Keratinocyte (primary cell): ENCODE results near the gene CDC34.
A peak's percentile ranks its signal among the peaks of the same experiment; 100 is the strongest.

Source experiments
- EZH2 ChIP-seq: IDR thresholded peaks from one replicate; pipeline ENCODE4 v1.6.1; 2012; ENCODE audit warnings: inconsistent platforms, mild to moderate bottlenecking, low read length, moderate library complexity
- TF ChIP-seq, protein P1 (sequence below), 3 experiments: IDR thresholded peaks in 1 of 3; conservative IDR thresholded peaks in 1 of 3; optimal IDR thresholded peaks in 1 of 3; 2 replicates in 2 of 3; 3 replicates in 1 of 3; pipeline versions ENCODE3 to v1.5.1; 2011; ENCODE audit warnings: low read length in 3 of 3, mild to moderate bottlenecking in 3 of 3, moderate library complexity in 2 of 3, control low read depth in 1 of 3, inconsistent platforms in 1 of 3; ENCODE audit not compliant: insufficient read depth in 2 of 3; ENCODE audit errors: extremely low read depth in 1 of 3

DNA sequence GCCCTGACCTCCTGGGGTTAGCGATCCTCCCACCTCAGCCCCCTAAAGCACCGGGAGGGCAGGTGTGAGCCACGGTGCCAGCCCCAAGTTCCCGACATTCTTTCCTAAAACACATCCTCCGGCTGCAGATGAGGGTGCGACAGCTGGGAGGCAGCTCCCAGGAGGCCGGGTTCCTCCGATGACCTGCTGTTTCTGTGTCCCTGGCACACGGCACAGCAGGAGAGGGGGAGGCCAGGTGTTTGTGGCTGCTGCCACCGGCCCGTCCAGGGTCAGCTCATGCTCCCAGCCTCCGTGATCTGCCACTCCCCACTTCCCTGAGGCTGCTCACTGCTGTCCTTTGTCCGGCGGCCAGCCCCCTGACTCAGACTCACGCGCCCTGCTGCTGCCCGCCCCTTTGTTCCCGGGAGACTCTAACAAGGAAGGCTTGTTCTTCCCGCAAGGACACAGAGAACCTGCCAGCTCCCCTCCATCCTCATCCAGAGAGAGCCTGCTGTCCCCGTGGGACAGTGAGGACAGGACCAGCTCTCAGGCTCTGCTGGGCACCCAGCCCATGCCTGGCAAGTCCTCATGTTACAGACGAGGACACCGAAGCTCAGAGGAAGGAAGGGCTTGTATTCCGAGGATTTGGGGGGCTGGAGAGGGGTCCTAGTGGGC lies 45.9 kb upstream of the CDC34 start:
- TF ChIP-seq EZH2, result peak; percentile 94
- TF ChIP-seq, protein P1, sequence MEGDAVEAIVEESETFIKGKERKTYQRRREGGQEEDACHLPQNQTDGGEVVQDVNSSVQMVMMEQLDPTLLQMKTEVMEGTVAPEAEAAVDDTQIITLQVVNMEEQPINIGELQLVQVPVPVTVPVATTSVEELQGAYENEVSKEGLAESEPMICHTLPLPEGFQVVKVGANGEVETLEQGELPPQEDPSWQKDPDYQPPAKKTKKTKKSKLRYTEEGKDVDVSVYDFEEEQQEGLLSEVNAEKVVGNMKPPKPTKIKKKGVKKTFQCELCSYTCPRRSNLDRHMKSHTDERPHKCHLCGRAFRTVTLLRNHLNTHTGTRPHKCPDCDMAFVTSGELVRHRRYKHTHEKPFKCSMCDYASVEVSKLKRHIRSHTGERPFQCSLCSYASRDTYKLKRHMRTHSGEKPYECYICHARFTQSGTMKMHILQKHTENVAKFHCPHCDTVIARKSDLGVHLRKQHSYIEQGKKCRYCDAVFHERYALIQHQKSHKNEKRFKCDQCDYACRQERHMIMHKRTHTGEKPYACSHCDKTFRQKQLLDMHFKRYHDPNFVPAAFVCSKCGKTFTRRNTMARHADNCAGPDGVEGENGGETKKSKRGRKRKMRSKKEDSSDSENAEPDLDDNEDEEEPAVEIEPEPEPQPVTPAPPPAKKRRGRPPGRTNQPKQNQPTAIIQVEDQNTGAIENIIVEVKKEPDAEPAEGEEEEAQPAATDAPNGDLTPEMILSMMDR (optimal IDR thresholded peaks at IDR 0.05 in 1 of 3, IDR thresholded peaks at IDR 0.05 in 1 of 3, conservative IDR thresholded peaks at IDR 0.05 in 1 of 3; ENCODE audit: extremely low read depth in 1 of 3, insufficient read depth in 2 of 3, low read length in 3 of 3), result no peak
